ENCODE results near the gene DNAH14. TPM values are rescaled to one million over a fixed set of nuclear protein-coding genes. Genes with fewer than 3 reads are reported as not detected.

Gene DNAH14
- total and polyA plus RNA-seq, 9 donors, result 3.7 to 61.4 (median 24.2) TPM

DNA sequence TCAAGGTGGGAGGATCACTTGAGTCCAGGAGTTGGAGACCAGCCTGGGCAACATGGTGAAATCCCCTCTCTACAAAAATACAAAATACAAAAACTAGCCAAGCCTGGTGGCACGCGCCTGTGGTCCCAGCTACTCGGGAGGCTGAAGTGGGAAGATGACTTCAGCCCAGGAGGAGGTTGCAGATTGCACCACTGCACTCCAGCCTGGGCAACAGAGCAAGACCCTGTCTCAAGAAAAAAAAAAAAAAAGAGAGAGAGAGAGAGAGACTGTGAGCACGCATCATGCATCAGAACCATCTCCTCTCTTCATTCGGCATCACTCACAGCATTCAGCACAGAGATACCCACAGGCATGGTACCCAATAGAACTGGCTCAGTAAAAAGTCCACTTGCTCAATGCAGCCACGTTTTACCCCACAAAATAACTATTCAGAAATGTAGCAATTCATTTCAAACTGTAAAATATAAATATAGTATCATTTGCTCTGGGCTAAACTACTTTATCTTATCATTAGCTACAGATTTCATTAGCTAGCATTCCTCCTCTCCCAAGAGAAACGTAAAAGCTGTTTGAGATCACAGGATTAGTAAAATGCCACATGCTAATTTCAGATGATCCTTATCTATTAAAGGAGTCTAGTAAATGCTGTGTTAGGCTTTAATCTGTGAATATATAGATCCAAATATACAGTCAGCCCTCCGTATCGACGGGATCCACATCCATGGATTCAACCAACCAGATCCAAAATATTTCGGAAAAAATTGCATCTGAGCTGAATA is 486.7 kb downstream of the DNAH14 start:
- Histone ChIP-seq H3K36me3 (no peaks in the 10 kb centered on the region), H3K4me3 (no peak overlapping the region), H3K27me3 (no peaks in the 10 kb centered on the region), H3K27ac (no peak overlapping the region), H3K4me1 (ENCODE audit: insufficient read depth) (no peaks in the 10 kb centered on the region), H3K9me3 (no peaks in the 10 kb centered on the region)
- no peak for DNase-seq
- no peak for TF ChIP-seq POLR2A (IDR thresholded peaks at IDR 0.05)
- 94 to 95% (median 94%) methylated on average over 11 of the region's 11 CpGs for WGBS, 3 donors
- intact Hi-C loops (cut with DNase I), result no loop called here

GRCh38 chr1:225418059-225418458 is 488.6 kb downstream of the DNAH14 start:
- Histone ChIP-seq H3K4me1 (ENCODE audit: insufficient read depth) (no peaks in the 10 kb centered on the region), H3K27me3 (no peaks in the 10 kb centered on the region), H3K27ac (no peak overlapping the region), H3K4me3 (no peak overlapping the region), H3K36me3 (no peaks in the 10 kb centered on the region), H3K9me3 (no peaks in the 10 kb centered on the region)
- no peak for TF ChIP-seq POLR2A (IDR thresholded peaks at IDR 0.05)
- TF ChIP-seq, protein P1, sequence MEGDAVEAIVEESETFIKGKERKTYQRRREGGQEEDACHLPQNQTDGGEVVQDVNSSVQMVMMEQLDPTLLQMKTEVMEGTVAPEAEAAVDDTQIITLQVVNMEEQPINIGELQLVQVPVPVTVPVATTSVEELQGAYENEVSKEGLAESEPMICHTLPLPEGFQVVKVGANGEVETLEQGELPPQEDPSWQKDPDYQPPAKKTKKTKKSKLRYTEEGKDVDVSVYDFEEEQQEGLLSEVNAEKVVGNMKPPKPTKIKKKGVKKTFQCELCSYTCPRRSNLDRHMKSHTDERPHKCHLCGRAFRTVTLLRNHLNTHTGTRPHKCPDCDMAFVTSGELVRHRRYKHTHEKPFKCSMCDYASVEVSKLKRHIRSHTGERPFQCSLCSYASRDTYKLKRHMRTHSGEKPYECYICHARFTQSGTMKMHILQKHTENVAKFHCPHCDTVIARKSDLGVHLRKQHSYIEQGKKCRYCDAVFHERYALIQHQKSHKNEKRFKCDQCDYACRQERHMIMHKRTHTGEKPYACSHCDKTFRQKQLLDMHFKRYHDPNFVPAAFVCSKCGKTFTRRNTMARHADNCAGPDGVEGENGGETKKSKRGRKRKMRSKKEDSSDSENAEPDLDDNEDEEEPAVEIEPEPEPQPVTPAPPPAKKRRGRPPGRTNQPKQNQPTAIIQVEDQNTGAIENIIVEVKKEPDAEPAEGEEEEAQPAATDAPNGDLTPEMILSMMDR (IDR thresholded peaks at IDR 0.05), result no peak
- TF ChIP-seq EP300 (IDR thresholded peaks at IDR 0.05), result no peak
- DNase-seq, result no peak
- intact Hi-C loops (cut with DNase I), result no loop called here
- 94% methylated on average over 2 of the region's 2 CpGs for WGBS, 3 donors

GRCh38 chr1:225418598-225418997 is 489.1 kb downstream of the DNAH14 start:
- H3K27me3 ChIP-seq, result no peaks in the 10 kb centered on the region
- no peaks in the 10 kb centered on the region for H3K36me3 ChIP-seq
- intact Hi-C loops (cut with DNase I), result no loop called here
- H3K4me3 ChIP-seq, result no peak overlapping the region
- DNase-seq, result no peak
- TF ChIP-seq, protein P1 (IDR thresholded peaks at IDR 0.05), result no peak
- no peak for TF ChIP-seq POLR2A (IDR thresholded peaks at IDR 0.05)
- TF ChIP-seq EP300 (IDR thresholded peaks at IDR 0.05), result no peak
- H3K9me3 ChIP-seq, result no peaks in the 10 kb centered on the region
- WGBS, 3 donors, result 93 to 97% (median 94%) methylated on average over 4 of the region's 4 CpGs
- no peaks in the 10 kb centered on the region for H3K4me1 ChIP-seq (ENCODE audit: insufficient read depth)
- no peak overlapping the region for H3K27ac ChIP-seq

DNA sequence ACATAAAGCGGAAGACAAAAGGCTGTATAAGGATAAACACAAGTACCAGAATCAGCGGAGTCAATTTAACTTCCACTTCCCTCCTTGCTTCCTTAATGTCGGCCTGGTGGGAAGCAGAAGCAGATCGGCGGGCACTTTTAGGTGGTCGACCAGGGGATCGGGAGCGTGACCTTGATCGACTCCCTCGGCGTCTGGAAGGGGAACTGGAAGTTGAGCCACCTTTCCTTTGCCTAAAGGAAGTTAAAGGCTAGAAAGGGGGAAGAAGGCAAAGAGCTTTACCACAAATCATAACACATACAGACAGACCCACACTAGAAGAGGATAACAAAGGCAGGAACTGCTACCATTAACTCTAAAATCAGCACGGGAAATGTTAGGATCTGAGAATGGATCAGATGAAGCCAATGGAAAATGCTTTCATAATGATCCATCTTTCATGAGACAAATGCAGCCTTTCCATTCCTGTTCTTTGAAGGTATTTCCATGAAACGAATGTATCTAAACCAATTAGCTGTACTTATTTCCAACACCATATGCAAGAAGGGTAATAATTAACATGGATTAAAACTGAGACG is 492.6 kb downstream of the DNAH14 start:
- peaks cover 10% of the 10 kb centered on the region for H3K4me1 ChIP-seq (ENCODE audit: insufficient read depth)
- H3K4me3 ChIP-seq, result no peak overlapping the region
- H3K36me3 ChIP-seq, result no peaks in the 10 kb centered on the region
- WGBS, 3 donors, result 76 to 78% (median 77%) methylated on average over 14 of the region's 14 CpGs
- no peaks in the 10 kb centered on the region for H3K27me3 ChIP-seq
- TF ChIP-seq, protein P1 (IDR thresholded peaks at IDR 0.05), result no peak
- TF ChIP-seq EP300 (IDR thresholded peaks at IDR 0.05), result no peak
- TF ChIP-seq POLR2A (IDR thresholded peaks at IDR 0.05), result no peak
- H3K9me3 ChIP-seq, result no peaks in the 10 kb centered on the region
- DNase-seq, result no peak
- intact Hi-C loops (cut with DNase I), result no loop called here
- no peak overlapping the region for H3K27ac ChIP-seq
